Measurements from ENCODE around the gene KRT36.

The KRT36 gene

DNA sequence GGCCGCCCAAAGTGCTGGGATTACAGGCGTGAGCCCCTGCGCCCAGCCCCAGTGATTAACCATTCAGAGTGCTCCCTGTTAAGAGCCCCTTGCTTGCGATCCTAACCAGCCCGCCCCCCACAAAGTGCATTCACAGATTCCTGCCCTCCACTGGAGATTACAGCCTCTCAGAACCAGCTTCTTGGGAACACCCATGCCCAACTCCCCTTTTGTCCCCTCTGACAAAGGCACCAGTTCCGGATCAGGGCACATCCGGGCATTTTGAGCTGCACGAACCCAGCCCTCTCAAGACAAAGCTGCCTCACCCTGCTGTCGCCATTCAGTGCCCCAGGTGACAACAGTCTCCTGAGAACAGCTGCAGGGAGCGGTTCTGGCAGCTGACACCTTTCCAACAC is 39.2 kb upstream of the KRT36 start:
- H3K9me3 ChIP-seq (ENCODE audit: insufficient read depth, low read length): no peaks in the 10 kb centered on the region
- H3K27me3 ChIP-seq (ENCODE audit: insufficient read depth, insufficient read length): no peaks in the 10 kb centered on the region
- TF ChIP-seq ZNF274 (IDR thresholded peaks at IDR 0.05; ENCODE audit: low read depth, low read length): no peak
- no peak for TF ChIP-seq SUZ12 (IDR thresholded peaks at IDR 0.05; ENCODE audit: extremely low read depth, insufficient read depth, insufficient read length)
- TF ChIP-seq YY1 (IDR thresholded peaks at IDR 0.05; ENCODE audit: insufficient read depth, insufficient read length): no peak
- DNase-seq (ENCODE audit: low read depth, low spot score): no peak
- H3K36me3 ChIP-seq (ENCODE audit: insufficient read depth, insufficient read length, low read length): peaks cover 20% of the 10 kb centered on the region
- H3K9ac ChIP-seq (ENCODE audit: insufficient read length, low read depth): peak overlapping the region; percentile 54
- H3K4me3 ChIP-seq (ENCODE audit: insufficient read length, low read depth): no peak overlapping the region
- peaks cover 12% of the 10 kb centered on the region for H3K4me1 ChIP-seq (ENCODE audit: insufficient read depth, insufficient read length)

DNA sequence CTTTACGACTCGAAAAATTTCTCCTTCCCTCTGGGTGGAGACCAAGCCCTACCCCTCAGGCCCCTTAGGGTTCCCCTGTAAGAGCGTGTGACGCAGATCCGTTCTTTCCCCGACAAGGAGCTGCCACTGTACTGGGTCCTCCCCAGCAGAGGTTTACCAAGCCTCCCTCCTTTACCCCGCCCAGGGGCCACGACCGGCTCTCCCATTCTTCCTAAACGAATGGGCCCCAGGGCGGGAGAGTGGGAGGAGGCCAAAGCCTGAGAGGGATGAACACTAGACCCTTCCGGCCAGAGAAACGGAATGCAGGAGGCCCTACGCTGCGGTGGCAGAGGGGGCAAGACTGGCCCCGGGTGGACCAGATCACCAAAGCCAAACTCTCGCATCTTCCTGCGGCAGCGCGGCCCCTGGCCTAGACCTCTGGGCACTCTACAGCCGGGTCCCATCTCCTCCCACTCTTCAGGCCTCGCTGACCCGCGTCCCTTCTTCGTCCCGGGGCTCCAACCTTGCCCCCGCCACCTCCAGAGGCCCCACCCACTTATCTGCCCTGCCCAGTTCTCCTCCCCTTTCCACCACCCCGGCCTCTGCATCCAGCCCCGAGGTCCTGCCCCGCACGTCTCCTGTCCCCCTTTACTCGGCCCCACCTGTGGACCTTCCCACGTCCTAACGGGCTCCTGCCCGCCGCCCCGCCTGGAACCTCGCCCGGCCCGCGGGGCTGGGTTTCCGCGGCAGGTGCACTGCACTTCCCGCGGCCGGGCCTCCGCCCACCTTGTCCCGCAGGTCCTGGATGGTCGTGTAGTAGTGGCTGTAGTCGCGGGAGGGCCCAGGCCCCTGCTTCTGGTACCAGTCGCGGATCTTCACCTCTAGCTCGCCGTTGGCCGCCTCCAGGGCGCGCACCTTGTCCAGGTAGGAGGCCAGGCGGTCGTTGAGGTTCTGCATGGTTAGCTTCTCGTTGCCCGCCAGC is 37.6 kb upstream of the KRT36 start:
- Histone ChIP-seq H3K4me1 (ENCODE audit: insufficient read depth, insufficient read length) (peaks cover 14% of the 10 kb centered on the region), H3K27me3 (ENCODE audit: insufficient read depth, insufficient read length) (no peaks in the 10 kb centered on the region), H3K9me3 (ENCODE audit: insufficient read depth, low read length) (no peaks in the 10 kb centered on the region), H3K9ac (ENCODE audit: insufficient read length, low read depth) (peak overlapping the region; percentile 82), H3K36me3 (ENCODE audit: insufficient read depth, insufficient read length, low read length) (peaks cover 36% of the 10 kb centered on the region), H3K4me3 (ENCODE audit: insufficient read length, low read depth) (peak overlapping the region; percentile 76)
- TF ChIP-seq YY1 (IDR thresholded peaks at IDR 0.05; ENCODE audit: insufficient read depth, insufficient read length) (no peak), SUZ12 (IDR thresholded peaks at IDR 0.05; ENCODE audit: extremely low read depth, insufficient read depth, insufficient read length) (no peak), ZNF274 (IDR thresholded peaks at IDR 0.05; ENCODE audit: low read depth, low read length) (no peak)
- no peak for DNase-seq (ENCODE audit: low read depth, low spot score)

DNA sequence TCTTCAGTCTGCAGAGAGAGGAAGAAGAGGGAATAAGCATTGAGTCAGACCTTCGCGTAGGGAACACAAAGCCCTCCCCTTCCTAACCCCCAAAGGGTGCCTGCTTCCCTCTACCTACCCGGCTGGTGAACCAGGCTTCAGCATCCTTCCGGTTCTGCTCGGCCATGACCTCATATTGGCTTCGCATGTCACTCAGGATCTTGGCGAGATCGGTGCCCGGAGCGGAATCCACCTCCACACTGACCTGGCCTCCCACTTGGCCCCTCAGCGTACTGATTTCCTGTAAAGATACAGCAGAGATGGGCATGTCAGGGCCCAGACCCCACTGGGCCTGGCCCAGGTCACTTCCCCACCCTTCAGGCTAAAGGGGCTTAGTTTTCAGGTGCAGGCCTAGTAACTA is 34.6 kb upstream of the KRT36 start:
- Histone ChIP-seq H3K4me1 (ENCODE audit: insufficient read depth, insufficient read length) (peaks cover 25% of the 10 kb centered on the region), H3K27me3 (ENCODE audit: insufficient read depth, insufficient read length) (no peaks in the 10 kb centered on the region), H3K9me3 (ENCODE audit: insufficient read depth, low read length) (no peaks in the 10 kb centered on the region), H3K4me3 (ENCODE audit: insufficient read length, low read depth) (no peak overlapping the region), H3K9ac (ENCODE audit: insufficient read length, low read depth) (no peak overlapping the region), H3K36me3 (ENCODE audit: insufficient read depth, insufficient read length, low read length) (peaks cover 41% of the 10 kb centered on the region)
- no peak for DNase-seq (ENCODE audit: low read depth, low spot score)
- no peak for TF ChIP-seq YY1 (IDR thresholded peaks at IDR 0.05; ENCODE audit: insufficient read depth, insufficient read length)
- no peak for TF ChIP-seq ZNF274 (IDR thresholded peaks at IDR 0.05; ENCODE audit: low read depth, low read length)
- TF ChIP-seq SUZ12 (IDR thresholded peaks at IDR 0.05; ENCODE audit: extremely low read depth, insufficient read depth, insufficient read length): no peak

DNA sequence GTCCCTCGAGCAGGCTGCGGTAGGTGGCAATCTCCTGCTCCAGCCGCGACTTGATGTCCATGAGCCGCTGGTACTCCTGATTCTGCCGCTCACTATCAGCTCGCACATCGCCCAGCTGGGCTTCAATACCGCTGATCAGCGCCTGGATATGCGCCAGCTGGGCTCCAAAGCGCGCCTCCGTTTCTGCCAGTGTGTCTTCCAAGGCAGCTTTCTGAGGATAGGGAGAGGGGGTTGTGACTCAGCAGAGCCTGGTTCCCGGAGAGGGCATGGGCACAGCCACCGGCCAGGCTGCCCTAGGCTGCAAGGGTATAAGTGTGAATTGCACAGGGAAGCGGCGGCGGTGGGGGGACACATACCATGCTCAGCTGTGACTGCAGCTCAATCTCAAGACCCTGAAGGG is 34.1 kb upstream of the KRT36 start:
- TF ChIP-seq SUZ12 (IDR thresholded peaks at IDR 0.05; ENCODE audit: extremely low read depth, insufficient read depth, insufficient read length) (no peak), ZNF274 (IDR thresholded peaks at IDR 0.05; ENCODE audit: low read depth, low read length) (no peak), YY1 (IDR thresholded peaks at IDR 0.05; ENCODE audit: insufficient read depth, insufficient read length) (no peak)
- DNase-seq (ENCODE audit: low read depth, low spot score): no peak
- no peaks in the 10 kb centered on the region for H3K27me3 ChIP-seq (ENCODE audit: insufficient read depth, insufficient read length)
- H3K36me3 ChIP-seq (ENCODE audit: insufficient read depth, insufficient read length, low read length): peaks cover 41% of the 10 kb centered on the region
- H3K9ac ChIP-seq (ENCODE audit: insufficient read length, low read depth): no peak overlapping the region
- H3K4me1 ChIP-seq (ENCODE audit: insufficient read depth, insufficient read length): peaks cover 24% of the 10 kb centered on the region
- H3K9me3 ChIP-seq (ENCODE audit: insufficient read depth, low read length): no peaks in the 10 kb centered on the region
- no peak overlapping the region for H3K4me3 ChIP-seq (ENCODE audit: insufficient read length, low read depth)

DNA sequence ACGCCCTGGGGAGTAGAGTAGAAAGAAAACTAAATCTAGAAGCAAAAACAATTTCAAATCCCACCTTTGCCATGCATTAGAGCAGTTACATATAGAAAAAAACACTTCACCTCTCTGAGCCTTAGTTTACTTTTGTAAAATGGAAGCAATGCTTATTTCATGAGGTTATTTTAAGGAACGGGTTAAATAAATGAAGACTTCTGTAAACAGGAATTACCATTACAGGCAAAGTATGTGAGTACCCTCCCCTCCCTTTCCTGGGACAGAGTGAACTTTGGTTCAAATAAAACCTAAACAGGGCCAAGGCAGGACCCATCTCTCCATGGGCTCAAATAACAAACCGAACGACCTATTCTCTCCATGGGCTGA is 33.5 kb upstream of the KRT36 start:
- Histone ChIP-seq H3K9me3 (ENCODE audit: insufficient read depth, low read length) (no peaks in the 10 kb centered on the region), H3K36me3 (ENCODE audit: insufficient read depth, insufficient read length, low read length) (peaks cover 41% of the 10 kb centered on the region), H3K27me3 (ENCODE audit: insufficient read depth, insufficient read length) (no peaks in the 10 kb centered on the region), H3K4me1 (ENCODE audit: insufficient read depth, insufficient read length) (peaks cover 24% of the 10 kb centered on the region), H3K4me3 (ENCODE audit: insufficient read length, low read depth) (no peak overlapping the region), H3K9ac (ENCODE audit: insufficient read length, low read depth) (no peak overlapping the region)
- no peak for DNase-seq (ENCODE audit: low read depth, low spot score)
- TF ChIP-seq SUZ12 (IDR thresholded peaks at IDR 0.05; ENCODE audit: extremely low read depth, insufficient read depth, insufficient read length) (no peak), ZNF274 (IDR thresholded peaks at IDR 0.05; ENCODE audit: low read depth, low read length) (no peak)

DNA sequence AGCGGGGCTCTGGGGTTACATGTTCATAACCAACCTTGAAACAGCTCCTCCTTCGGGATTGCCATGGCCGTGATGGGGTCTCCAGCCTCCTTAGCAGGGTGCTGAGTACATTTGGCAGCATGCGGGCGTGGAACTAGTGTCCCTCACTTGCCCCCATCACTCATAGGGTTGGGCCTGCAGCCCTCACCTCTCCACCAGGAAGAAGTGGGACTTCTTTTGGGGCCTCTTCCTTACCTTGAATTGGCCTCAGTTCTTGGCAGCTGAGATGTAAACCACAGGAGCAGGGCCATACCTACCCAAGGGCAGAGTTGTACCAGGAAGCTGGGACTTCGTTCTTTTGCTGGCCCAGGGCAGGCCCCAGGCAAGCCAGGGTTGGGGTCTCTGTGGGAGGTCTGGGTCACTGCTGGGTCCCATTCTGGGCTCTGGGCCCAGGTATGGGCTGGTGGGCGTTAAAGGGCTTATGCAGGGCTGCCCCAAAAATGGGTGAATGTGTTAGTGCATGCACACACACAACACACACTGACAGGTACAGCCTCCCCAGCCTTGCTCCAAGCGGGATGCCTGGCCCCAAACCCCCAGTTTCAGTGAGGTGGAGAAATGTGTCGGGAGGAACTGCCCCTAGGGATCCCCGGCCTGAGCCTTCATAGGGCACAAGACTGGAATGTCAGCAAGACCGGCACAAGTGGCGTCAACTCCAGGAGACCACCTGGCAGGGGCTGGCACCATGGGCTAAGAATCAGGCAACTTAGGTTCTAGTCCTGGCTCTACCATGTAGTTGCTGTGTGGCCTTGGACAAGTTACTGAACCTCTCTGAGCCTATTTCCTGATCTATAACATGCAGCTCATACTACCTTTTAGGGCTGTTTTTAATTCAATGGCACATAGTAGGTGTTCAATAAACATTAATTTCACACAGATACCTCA is 32.9 kb upstream of the KRT36 start:
- TF ChIP-seq SUZ12 (IDR thresholded peaks at IDR 0.05; ENCODE audit: extremely low read depth, insufficient read depth, insufficient read length) (no peak), ZNF274 (IDR thresholded peaks at IDR 0.05; ENCODE audit: low read depth, low read length) (no peak)
- no peak overlapping the region for H3K4me3 ChIP-seq (ENCODE audit: insufficient read length, low read depth)
- H3K36me3 ChIP-seq (ENCODE audit: insufficient read depth, insufficient read length, low read length): peaks cover 41% of the 10 kb centered on the region
- no peaks in the 10 kb centered on the region for H3K9me3 ChIP-seq (ENCODE audit: insufficient read depth, low read length)
- no peak for DNase-seq (ENCODE audit: low read depth, low spot score)
- H3K27me3 ChIP-seq (ENCODE audit: insufficient read depth, insufficient read length): no peaks in the 10 kb centered on the region
- peak overlapping the region; percentile 8 for H3K9ac ChIP-seq (ENCODE audit: insufficient read length, low read depth)
- H3K4me1 ChIP-seq (ENCODE audit: insufficient read depth, insufficient read length): peaks cover 24% of the 10 kb centered on the region

Measured in NT2/D1 (cell line).